Activated CD4-positive, alpha-beta T cell treated with anti-CD3 and anti-CD28 coated beads, Interleukin-2, amount 10 ng/mL, durations not matched to agents 7 days and 5 days (primary cell): ENCODE results near the gene CLDND1. TPM values are rescaled to one million over a fixed set of nuclear protein-coding genes. Genes with fewer than 3 reads are reported as not detected.
"Not testable (repeated sequence)": the region's sequence is repeated elsewhere in the genome, so short reads cannot be mapped to it uniquely, and the experiment has no call there.

Experiments
- CTCF ChIA-PET: fragments of 350-600 bp; sonication (Branson Sonifier 250); formaldehyde crosslinking; loops from one replicate; lab custom pipeline; 2021; ENCODE audit warnings: antibody characterized with exemption; lab: Charles Lee
- POLR2A ChIA-PET: fragments of 350-600 bp; sonication (Branson Sonifier 250); formaldehyde crosslinking; loops from one replicate; lab custom pipeline; 2021; ENCODE audit warnings: antibody characterized with exemption; lab: Charles Lee
- DNase-seq: peaks from one replicate; pipeline ENCODE4 v3.0.0-alpha.2; 2020
- H3K27ac Mint-ChIP-seq: one replicate; pipeline ENCODE4 v1.8.0; 2021; ENCODE audit warnings: mild to moderate bottlenecking, moderate library complexity, mixed read lengths
- H3K27me3 Mint-ChIP-seq: one replicate; pipeline ENCODE4 v1.8.0; 2021; ENCODE audit warnings: mixed read lengths
- H3K36me3 Mint-ChIP-seq: one replicate; pipeline ENCODE4 v1.8.0; 2021; ENCODE audit warnings: low read depth, mixed read lengths
- H3K4me1 Mint-ChIP-seq: one replicate; pipeline ENCODE4 v1.8.0; 2021; ENCODE audit warnings: mixed read lengths
- H3K4me3 Mint-ChIP-seq: one replicate; pipeline ENCODE4 v1.8.0; 2021; ENCODE audit warnings: mild to moderate bottlenecking, moderate library complexity, mixed read lengths
- H3K9me3 Mint-ChIP-seq: one replicate; pipeline ENCODE4 v1.8.0; 2021; ENCODE audit warnings: mixed read lengths
- total RNA-seq, 2 experiments: library from RNA; stranded (reverse); gene quantifications; one replicate each; pipeline ENCODE4 v1.2.3, GENCODE V29; 2021

Gene CLDND1
- 100 to 1,000 TPM; 399 to 432 TPM for total RNA-seq

- Mint-ChIP-seq H3K27me3 (no peaks in the 10 kb centered on the region), H3K4me1 (peaks cover 62% of the 10 kb centered on the region), H3K4me3 (peak within 1 kb of the TSS; percentile 89), H3K36me3 (peaks cover 76% of the 10 kb centered on the region), H3K27ac (peak within 1 kb of the TSS; percentile 96), H3K9me3 (peaks cover 10% of the 10 kb centered on the region)
- peak; percentile 96 for DNase-seq
- CTCF ChIA-PET, result interaction anchor here (0.9 to 2.0 kb wide), 7 partner anchors 14 to 66 kb away, joined by 3 to 9 read pairs (median 3); no protein-coding TSS in a partner anchor
- POLR2A ChIA-PET, result interaction anchor here (0.6 to 2.0 kb wide), 5 partner anchors 14 to 71 kb away, joined by 3 to 19 read pairs (median 5); partner anchors contain the start of gene CPOX
These were observed at the start of gene CLDND1 for GRCh38 chr3:98522544-98523281. Gene CLDND1 (minus strand): TSS chr3:98522902. CDS start chr3:98521424, 1,478 bp downstream.

GRCh38 chr3:98568402-98568801 lies 45.7 kb upstream of the CLDND1 start:
- Mint-ChIP-seq H3K27me3 (no peaks in the 10 kb centered on the region), H3K36me3 (peaks cover 28% of the 10 kb centered on the region), H3K4me1 (peaks cover 82% of the 10 kb centered on the region), H3K27ac (peak overlapping the region; percentile 99), H3K9me3 (peaks cover 9% of the 10 kb centered on the region), H3K4me3 (no peak overlapping the region)
- ChIA-PET CTCF (no interaction called here), POLR2A (no interaction called here)
- no peak for DNase-seq

- peak overlapping the region; percentile 18 for H3K4me3 Mint-ChIP-seq
- CTCF ChIA-PET, result no interaction called here
- DNase-seq, result peak; percentile 51
- no peaks in the 10 kb centered on the region for H3K27me3 Mint-ChIP-seq
- peaks cover 82% of the 10 kb centered on the region for H3K4me1 Mint-ChIP-seq
- peaks cover 9% of the 10 kb centered on the region for H3K9me3 Mint-ChIP-seq
- POLR2A ChIA-PET, result no interaction called here
- H3K27ac Mint-ChIP-seq, result peak overlapping the region; percentile 99
- peaks cover 28% of the 10 kb centered on the region for H3K36me3 Mint-ChIP-seq
These were observed 45.1 kb upstream of the CLDND1 start for GRCh38 chr3:98567666-98568270.

GRCh38 chr3:98565843-98566242 lies 43.1 kb upstream of the CLDND1 start:
- POLR2A ChIA-PET, result interaction anchor here (0.6 to 1.1 kb wide), 2 partner anchors 10 to 28 kb away, joined by 4 read pairs; no protein-coding TSS in a partner anchor
- H3K4me3 Mint-ChIP-seq, result no peak overlapping the region
- H3K4me1 Mint-ChIP-seq, result peaks cover 83% of the 10 kb centered on the region

GRCh38 chr3:98565237-98565643 lies 42.5 kb upstream of the CLDND1 start:
- ChIA-PET CTCF (interaction anchor here (1.0 to 1.5 kb wide), 6 partner anchors 14 to 525 kb away, joined by 3 to 4 read pairs (median 3); no protein-coding TSS in a partner anchor), POLR2A (interaction anchor here (0.6 to 1.6 kb wide), 3 partner anchors 9 to 29 kb away, joined by 4 read pairs; no protein-coding TSS in a partner anchor)
- Mint-ChIP-seq H3K36me3 (peaks cover 24% of the 10 kb centered on the region), H3K27me3 (no peaks in the 10 kb centered on the region), H3K9me3 (peaks cover 9% of the 10 kb centered on the region), H3K4me1 (peaks cover 83% of the 10 kb centered on the region), H3K27ac (peak overlapping the region; percentile 99), H3K4me3 (peak overlapping the region; percentile 34)
- no peak for DNase-seq

More at GRCh38 chr3:98565843-98566242, 43.1 kb upstream of the CLDND1 start:
- DNase-seq, result no peak
- H3K36me3 Mint-ChIP-seq, result peaks cover 26% of the 10 kb centered on the region
- H3K9me3 Mint-ChIP-seq, result peaks cover 9% of the 10 kb centered on the region
- CTCF ChIA-PET, result interaction anchor here (1.0 to 1.5 kb wide), 7 partner anchors 8 to 526 kb away, joined by 3 to 4 read pairs (median 4); no protein-coding TSS in a partner anchor
- no peaks in the 10 kb centered on the region for H3K27me3 Mint-ChIP-seq
- peak overlapping the region; percentile 99 for H3K27ac Mint-ChIP-seq

- H3K4me1 Mint-ChIP-seq, result peaks cover 84% of the 10 kb centered on the region
- H3K27me3 Mint-ChIP-seq, result no peaks in the 10 kb centered on the region
- H3K27ac Mint-ChIP-seq, result peak overlapping the region; percentile 99
- peaks cover 24% of the 10 kb centered on the region for H3K36me3 Mint-ChIP-seq
- H3K4me3 Mint-ChIP-seq, result peak overlapping the region; percentile 69
- H3K9me3 Mint-ChIP-seq, result peaks cover 9% of the 10 kb centered on the region
- POLR2A ChIA-PET, result interaction anchor here (0.6 to 1.6 kb wide), 5 partner anchors 9 to 1378 kb away, joined by 3 to 6 read pairs (median 4); partner anchors contain the start of gene CLDND1
- CTCF ChIA-PET, result interaction anchor here (0.7 to 2.9 kb wide), 10 partner anchors 8 to 526 kb away, joined by 3 to 11 read pairs (median 4); no protein-coding TSS in a partner anchor
- peak; percentile 51 for DNase-seq
These were observed 41.7 kb upstream of the CLDND1 start for GRCh38 chr3:98564282-98565005.

- ChIA-PET CTCF (interaction anchor here (0.7 to 2.9 kb wide), 7 partner anchors 8 to 525 kb away, joined by 3 to 11 read pairs (median 4); no protein-coding TSS in a partner anchor), POLR2A (interaction anchor here (0.6 to 1.6 kb wide), 4 partner anchors 9 to 558 kb away, joined by 3 to 6 read pairs (median 4); partner anchors contain the start of gene CLDND1)
- no peak for DNase-seq
- Mint-ChIP-seq H3K9me3 (peaks cover 4% of the 10 kb centered on the region), H3K4me3 (peak overlapping the region; percentile 53), H3K27ac (peak overlapping the region; percentile 99), H3K36me3 (peaks cover 25% of the 10 kb centered on the region), H3K27me3 (no peaks in the 10 kb centered on the region), H3K4me1 (peaks cover 84% of the 10 kb centered on the region)
These were observed 41.1 kb upstream of the CLDND1 start for GRCh38 chr3:98563661-98564281.

GRCh38 chr3:98561727-98562521 lies 39.2 kb upstream of the CLDND1 start:
- CTCF ChIA-PET, result interaction anchor here (0.9 to 2.9 kb wide), 7 partner anchors 9 to 553 kb away, joined by 3 to 11 read pairs (median 3); no protein-coding TSS in a partner anchor
- Mint-ChIP-seq H3K9me3 (peaks cover 2% of the 10 kb centered on the region), H3K36me3 (peaks cover 23% of the 10 kb centered on the region), H3K4me1 (peaks cover 86% of the 10 kb centered on the region), H3K4me3 (no peak overlapping the region), H3K27ac (peak overlapping the region; percentile 99), H3K27me3 (no peaks in the 10 kb centered on the region)
- POLR2A ChIA-PET, result no interaction called here
- peak; percentile 45 for DNase-seq

GRCh38 chr3:98560911-98561310 lies 38.2 kb upstream of the CLDND1 start:
- DNase-seq, result no peak
- Mint-ChIP-seq H3K4me1 (peaks cover 86% of the 10 kb centered on the region), H3K4me3 (no peak overlapping the region), H3K36me3 (peaks cover 15% of the 10 kb centered on the region), H3K9me3 (peaks cover 2% of the 10 kb centered on the region), H3K27ac (peak overlapping the region; percentile 78), H3K27me3 (no peaks in the 10 kb centered on the region)
- ChIA-PET CTCF (interaction anchor here (1.0 kb wide), 1 partner anchor 13 kb away, joined by 8 read pairs; no protein-coding TSS in a partner anchor), POLR2A (no interaction called here)

- H3K4me3 Mint-ChIP-seq, CTCF ChIA-PET, DNase-seq, H3K27ac Mint-ChIP-seq, H3K9me3 Mint-ChIP-seq, H3K27me3 Mint-ChIP-seq, POLR2A ChIA-PET: not testable (repeated sequence)
- Mint-ChIP-seq H3K4me1 (peaks cover 84% of the 10 kb centered on the region), H3K36me3 (peaks cover 20% of the 10 kb centered on the region)
These were observed 37.1 kb upstream of the CLDND1 start for GRCh38 chr3:98559769-98560168.
